Measurements from ENCODE around the gene APP. TPM values are rescaled to one million over a fixed set of nuclear protein-coding genes. Genes with fewer than 3 reads are reported as not detected.

Gene APP
- total RNA-seq, 1 experiment from 2014 or later = 531 TPM

GRCh38 chr21:25953659-25954058, 216.9 kb downstream of the APP start:
- BruUV-seq (replicated peaks) = no TSS peak
- peaks cover 37% of the 10 kb centered on the region for H3K36me3 ChIP-seq (ENCODE audit: insufficient read depth, low read length, poor library complexity, severe bottlenecking)
- peaks cover 37% of the 10 kb centered on the region for H3K4me1 ChIP-seq (ENCODE audit: insufficient read depth, low read length, poor library complexity, severe bottlenecking)
- no peaks in the 10 kb centered on the region for H3K9me3 ChIP-seq (ENCODE audit: low read depth, low read length, poor library complexity, severe bottlenecking)
- ChIA-PET POLR2A (ENCODE audit: low non-redundant PET) (no interaction called here), CTCF (no interaction called here)
- TF ChIP-seq EZH2 (IDR thresholded peaks at IDR 0.05; ENCODE audit: borderline replicate concordance, low read depth, low read length, poor library complexity, severe bottlenecking) (no peak), CTCF (conservative IDR thresholded peaks at IDR 0.05; ENCODE audit: low read depth, low read length) (no peak)
- no peak overlapping the region for H3K27ac ChIP-seq (ENCODE audit: low read depth, low read length, poor library complexity, severe bottlenecking)
- H3K27me3 ChIP-seq (replicated peaks; ENCODE audit: insufficient read depth, low read depth, low read length, poor library complexity) = no peaks in the 10 kb centered on the region
- no peak for DNase-seq (ENCODE audit: low spot score)
- intact Hi-C loops (cut with micrococcal nuclease; ENCODE audit: unreplicated experiment) = no loop called here
- H3K4me3 ChIP-seq (ENCODE audit: low read depth, low read length, poor library complexity, severe bottlenecking) = no peak overlapping the region

GRCh38 chr21:25953196-25953595, 217.4 kb downstream of the APP start:
- BruUV-seq (replicated peaks) = no TSS peak
- no peak for TF ChIP-seq EZH2 (IDR thresholded peaks at IDR 0.05; ENCODE audit: borderline replicate concordance, low read depth, low read length, poor library complexity, severe bottlenecking)
- TF ChIP-seq CTCF (conservative IDR thresholded peaks at IDR 0.05; ENCODE audit: low read depth, low read length) = no peak
- Histone ChIP-seq H3K4me1 (ENCODE audit: insufficient read depth, low read length, poor library complexity, severe bottlenecking) (peaks cover 37% of the 10 kb centered on the region), H3K4me3 (ENCODE audit: low read depth, low read length, poor library complexity, severe bottlenecking) (no peak overlapping the region), H3K27ac (ENCODE audit: low read depth, low read length, poor library complexity, severe bottlenecking) (no peak overlapping the region), H3K36me3 (ENCODE audit: insufficient read depth, low read length, poor library complexity, severe bottlenecking) (peaks cover 34% of the 10 kb centered on the region), H3K9me3 (ENCODE audit: low read depth, low read length, poor library complexity, severe bottlenecking) (no peaks in the 10 kb centered on the region), H3K27me3 (replicated peaks; ENCODE audit: insufficient read depth, low read depth, low read length, poor library complexity) (no peaks in the 10 kb centered on the region)
- CTCF ChIA-PET = no interaction called here
- POLR2A ChIA-PET (ENCODE audit: low non-redundant PET) = no interaction called here
- intact Hi-C loops (cut with micrococcal nuclease; ENCODE audit: unreplicated experiment) = no loop called here
- DNase-seq (ENCODE audit: low spot score) = no peak

- ChIA-PET POLR2A (ENCODE audit: low non-redundant PET) (no interaction called here), CTCF (no interaction called here)
- H3K27me3 ChIP-seq (replicated peaks; ENCODE audit: insufficient read depth, low read depth, low read length, poor library complexity) = no peaks in the 10 kb centered on the region
- peaks cover 34% of the 10 kb centered on the region for H3K36me3 ChIP-seq (ENCODE audit: insufficient read depth, low read length, poor library complexity, severe bottlenecking)
- TF ChIP-seq EZH2 (IDR thresholded peaks at IDR 0.05; ENCODE audit: borderline replicate concordance, low read depth, low read length, poor library complexity, severe bottlenecking) (no peak), CTCF (conservative IDR thresholded peaks at IDR 0.05; ENCODE audit: low read depth, low read length) (no peak)
- no TSS peak for BruUV-seq (replicated peaks)
- no peaks in the 10 kb centered on the region for H3K9me3 ChIP-seq (ENCODE audit: low read depth, low read length, poor library complexity, severe bottlenecking)
- no peak overlapping the region for H3K4me3 ChIP-seq (ENCODE audit: low read depth, low read length, poor library complexity, severe bottlenecking)
- intact Hi-C loops (cut with micrococcal nuclease; ENCODE audit: unreplicated experiment) = no loop called here
- peaks cover 30% of the 10 kb centered on the region for H3K4me1 ChIP-seq (ENCODE audit: insufficient read depth, low read length, poor library complexity, severe bottlenecking)
- no peak overlapping the region for H3K27ac ChIP-seq (ENCODE audit: low read depth, low read length, poor library complexity, severe bottlenecking)
- DNase-seq (ENCODE audit: low spot score) = no peak
Observed at GRCh38 chr21:25952306-25952705, 218.3 kb downstream of the APP start.

All from A673 (cell line).